Gastrocnemius medialis (tissue), 4 donors: ENCODE data around the gene DDX1.

Experiments used
- POLR2A ChIP-seq, 2 donors: fragments of 450-650 bp; IDR thresholded peaks; one replicate each; pipeline ENCODE4 v1.6.1; 2017; ENCODE audit warnings: antibody characterized with exemption in 2 of 2, mild to moderate bottlenecking in 2 of 2, moderate library complexity in 2 of 2
- TF ChIP-seq, protein P1 (sequence below), 5 experiments: fragments of 450-650 bp in 3 of 5; fragments of 200-600 bp in 2 of 5; sonication (generic) in 2 of 5; IDR thresholded peaks in 4 of 5; conservative IDR thresholded peaks in 1 of 5; 1 replicate in 4 of 5; 2 replicates in 1 of 5; pipeline ENCODE4 v1.5.1; 2016 to 2019; ENCODE audit warnings: antibody characterized with exemption in 5 of 5, mild to moderate bottlenecking in 3 of 5, moderate library complexity in 3 of 5

DNA sequence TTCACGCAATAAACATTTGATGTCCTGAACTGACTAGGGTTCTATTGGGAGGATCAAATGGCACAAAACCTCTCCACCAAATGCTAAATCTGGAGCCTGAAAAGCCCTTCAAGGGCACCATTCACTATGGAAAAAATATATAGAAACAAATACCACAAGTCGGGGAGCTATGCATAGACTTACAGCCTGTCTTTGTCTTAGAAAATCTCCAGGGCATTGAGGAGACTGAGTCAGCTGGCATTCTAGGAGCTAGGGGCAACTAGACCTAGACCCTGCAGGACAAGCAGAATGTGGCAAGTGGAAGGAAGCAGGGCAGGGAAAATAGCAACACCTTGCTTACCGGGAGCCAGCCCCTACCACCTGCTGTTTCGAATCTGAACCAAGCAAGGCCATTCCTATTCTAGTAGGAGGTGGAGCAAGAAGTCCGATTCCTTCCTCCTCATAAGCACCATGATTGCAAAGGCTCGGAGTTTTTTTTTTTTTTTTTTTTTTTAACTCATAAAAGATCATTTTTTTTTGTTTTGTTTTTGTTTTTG lies 77.8 kb downstream of the DDX1 start:
- TF ChIP-seq, protein P1, sequence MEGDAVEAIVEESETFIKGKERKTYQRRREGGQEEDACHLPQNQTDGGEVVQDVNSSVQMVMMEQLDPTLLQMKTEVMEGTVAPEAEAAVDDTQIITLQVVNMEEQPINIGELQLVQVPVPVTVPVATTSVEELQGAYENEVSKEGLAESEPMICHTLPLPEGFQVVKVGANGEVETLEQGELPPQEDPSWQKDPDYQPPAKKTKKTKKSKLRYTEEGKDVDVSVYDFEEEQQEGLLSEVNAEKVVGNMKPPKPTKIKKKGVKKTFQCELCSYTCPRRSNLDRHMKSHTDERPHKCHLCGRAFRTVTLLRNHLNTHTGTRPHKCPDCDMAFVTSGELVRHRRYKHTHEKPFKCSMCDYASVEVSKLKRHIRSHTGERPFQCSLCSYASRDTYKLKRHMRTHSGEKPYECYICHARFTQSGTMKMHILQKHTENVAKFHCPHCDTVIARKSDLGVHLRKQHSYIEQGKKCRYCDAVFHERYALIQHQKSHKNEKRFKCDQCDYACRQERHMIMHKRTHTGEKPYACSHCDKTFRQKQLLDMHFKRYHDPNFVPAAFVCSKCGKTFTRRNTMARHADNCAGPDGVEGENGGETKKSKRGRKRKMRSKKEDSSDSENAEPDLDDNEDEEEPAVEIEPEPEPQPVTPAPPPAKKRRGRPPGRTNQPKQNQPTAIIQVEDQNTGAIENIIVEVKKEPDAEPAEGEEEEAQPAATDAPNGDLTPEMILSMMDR (IDR thresholded peaks at IDR 0.05 in 4 of 5, conservative IDR thresholded peaks at IDR 0.05 in 1 of 5), result no peak
- no peak for TF ChIP-seq POLR2A (IDR thresholded peaks at IDR 0.05)
